ENCODE data around the gene HIVEP1. TPM values are rescaled to one million over a fixed set of nuclear protein-coding genes. Genes with fewer than 3 reads are reported as not detected.

The HIVEP1 gene
- total RNA-seq, 3 donors from 2014 or later (not counting 1 experiment from before 2014, with no cell fraction given) = 26.3 to 37.9 (median 28.4) TPM

DNA sequence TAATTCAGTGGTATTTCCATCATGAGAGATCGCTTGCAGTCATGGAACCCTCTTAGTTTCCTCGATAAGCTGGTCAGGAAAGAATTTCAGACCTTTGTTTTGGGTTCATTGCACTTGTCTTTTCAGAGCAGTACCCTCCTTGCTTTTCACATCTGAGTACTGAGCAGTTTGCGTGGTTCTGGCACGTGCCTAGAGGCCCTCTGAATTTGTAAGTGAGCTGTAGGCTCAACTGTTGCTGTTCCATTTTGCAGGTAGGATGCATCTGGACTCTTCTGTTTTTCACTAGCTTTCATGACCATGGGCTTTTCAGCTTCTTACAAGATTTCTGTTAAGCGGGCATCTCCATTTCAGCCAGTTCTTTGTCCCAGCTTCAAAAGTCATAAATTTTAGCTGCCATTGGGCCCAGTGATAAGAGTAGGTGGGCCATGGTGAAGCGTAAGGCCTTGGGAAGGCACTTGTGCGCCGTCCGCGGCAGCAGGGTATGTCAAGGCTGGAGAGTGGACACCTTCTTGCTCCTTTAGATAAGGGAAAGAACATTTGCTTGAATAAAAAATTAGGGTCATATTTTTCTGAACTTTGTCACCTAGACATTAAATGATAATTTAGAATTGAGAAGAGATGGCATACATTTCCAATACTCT is 35.8 kb downstream of the HIVEP1 start:
- H3K9me3 ChIP-seq (ENCODE audit: control insufficient read depth, insufficient read depth, low read length) = no peaks in the 10 kb centered on the region
- peak overlapping the region; percentile 30 for H3K27ac ChIP-seq (ENCODE audit: low read length)
- H3K4me3 ChIP-seq (ENCODE audit: low read length) = no peak overlapping the region
- H3K36me3 ChIP-seq (ENCODE audit: control insufficient read depth, insufficient read depth, low read length) = no peaks in the 10 kb centered on the region
- H3K4me3 Mint-ChIP-seq = no peak overlapping the region
- H3K27me3 ChIP-seq (ENCODE audit: control insufficient read depth, insufficient read depth, low read length) = no peaks in the 10 kb centered on the region
- no peak for DNase-seq
- no peaks in the 10 kb centered on the region for H3K27me3 Mint-ChIP-seq (ENCODE audit: low read depth in 2 of 2)
- TF ChIP-seq, protein P1, sequence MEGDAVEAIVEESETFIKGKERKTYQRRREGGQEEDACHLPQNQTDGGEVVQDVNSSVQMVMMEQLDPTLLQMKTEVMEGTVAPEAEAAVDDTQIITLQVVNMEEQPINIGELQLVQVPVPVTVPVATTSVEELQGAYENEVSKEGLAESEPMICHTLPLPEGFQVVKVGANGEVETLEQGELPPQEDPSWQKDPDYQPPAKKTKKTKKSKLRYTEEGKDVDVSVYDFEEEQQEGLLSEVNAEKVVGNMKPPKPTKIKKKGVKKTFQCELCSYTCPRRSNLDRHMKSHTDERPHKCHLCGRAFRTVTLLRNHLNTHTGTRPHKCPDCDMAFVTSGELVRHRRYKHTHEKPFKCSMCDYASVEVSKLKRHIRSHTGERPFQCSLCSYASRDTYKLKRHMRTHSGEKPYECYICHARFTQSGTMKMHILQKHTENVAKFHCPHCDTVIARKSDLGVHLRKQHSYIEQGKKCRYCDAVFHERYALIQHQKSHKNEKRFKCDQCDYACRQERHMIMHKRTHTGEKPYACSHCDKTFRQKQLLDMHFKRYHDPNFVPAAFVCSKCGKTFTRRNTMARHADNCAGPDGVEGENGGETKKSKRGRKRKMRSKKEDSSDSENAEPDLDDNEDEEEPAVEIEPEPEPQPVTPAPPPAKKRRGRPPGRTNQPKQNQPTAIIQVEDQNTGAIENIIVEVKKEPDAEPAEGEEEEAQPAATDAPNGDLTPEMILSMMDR (IDR thresholded peaks at IDR 0.05) = no peak
- 93% methylated on average over 10 of the region's 10 CpGs for WGBS (ENCODE audit: insufficient coverage)
- peaks cover 33 to 39% of the 10 kb centered on the region in 2 donors for H3K4me1 Mint-ChIP-seq
- H3K27ac Mint-ChIP-seq = peak overlapping the region in 1 of 2 donors; percentile 75
- no peaks in the 10 kb centered on the region for H3K9me3 Mint-ChIP-seq
- intact Hi-C loops (cut with micrococcal nuclease) = no loop called here
- H3K4me1 ChIP-seq (ENCODE audit: control insufficient read depth, insufficient read depth, low read length) = peaks cover 21% of the 10 kb centered on the region
- ATAC-seq = no peak
- H3K36me3 Mint-ChIP-seq = no peaks in the 10 kb centered on the region

DNA sequence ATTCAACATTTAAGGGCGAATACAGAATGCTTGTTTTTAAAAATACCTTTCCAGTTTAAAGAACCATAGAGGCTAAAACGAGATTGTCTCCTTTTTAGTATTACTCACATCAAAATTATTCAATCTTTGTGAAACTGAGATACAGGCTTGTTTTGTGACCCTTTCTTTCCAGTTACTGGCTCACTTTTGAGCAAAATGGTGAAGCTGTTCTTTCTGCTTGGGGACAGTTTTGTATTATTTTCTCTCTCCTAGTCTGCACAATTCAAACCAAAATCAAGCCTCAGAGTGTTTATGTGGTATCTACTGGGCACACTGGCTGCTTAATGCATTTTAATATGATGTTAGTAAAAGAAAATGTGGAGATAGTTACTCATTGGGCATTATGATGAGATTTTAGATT is 36.5 kb downstream of the HIVEP1 start:
- H3K36me3 ChIP-seq (ENCODE audit: control insufficient read depth, insufficient read depth, low read length) = no peaks in the 10 kb centered on the region
- peaks cover 23% of the 10 kb centered on the region for H3K4me1 ChIP-seq (ENCODE audit: control insufficient read depth, insufficient read depth, low read length)
- Mint-ChIP-seq H3K4me1 (peaks cover 33 to 40% of the 10 kb centered on the region in 2 donors), H3K27ac (peak overlapping the region in 1 of 2 donors; percentile 79), H3K27me3 (ENCODE audit: low read depth in 2 of 2) (no peaks in the 10 kb centered on the region), H3K36me3 (no peaks in the 10 kb centered on the region), H3K4me3 (no peak overlapping the region), H3K9me3 (no peaks in the 10 kb centered on the region)
- TF ChIP-seq, protein P1 (IDR thresholded peaks at IDR 0.05) = no peak
- no peaks in the 10 kb centered on the region for H3K9me3 ChIP-seq (ENCODE audit: control insufficient read depth, insufficient read depth, low read length)
- ATAC-seq (no peak), DNase-seq (no peak)
- 85% methylated on average over 2 of the region's 2 CpGs for WGBS (ENCODE audit: insufficient coverage)
- no peak overlapping the region for H3K4me3 ChIP-seq (ENCODE audit: low read length)
- H3K27me3 ChIP-seq (ENCODE audit: control insufficient read depth, insufficient read depth, low read length) = no peaks in the 10 kb centered on the region
- peak overlapping the region; percentile 52 for H3K27ac ChIP-seq (ENCODE audit: low read length)
- intact Hi-C loops (cut with micrococcal nuclease) = no loop called here

DNA sequence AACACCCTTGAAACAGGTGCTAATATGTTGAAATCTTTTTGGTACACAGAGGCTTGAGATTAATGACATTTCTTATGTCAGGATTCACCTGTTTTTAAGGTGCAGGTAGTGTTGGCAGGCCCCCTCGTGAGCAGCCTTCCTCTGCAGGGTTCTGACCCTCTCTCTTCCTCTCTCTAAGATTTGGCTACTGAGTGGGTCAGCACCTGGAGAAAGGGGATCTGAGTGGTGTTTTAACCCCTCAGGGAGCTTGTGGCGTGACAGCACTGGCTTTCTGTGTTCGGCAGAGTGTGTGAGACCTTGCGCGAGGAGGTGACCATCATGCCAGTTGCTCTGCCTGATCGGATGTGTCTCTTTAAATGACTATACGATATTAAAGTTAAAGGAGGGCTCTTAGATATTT is 37.1 kb downstream of the HIVEP1 start:
- H3K27me3 ChIP-seq (ENCODE audit: control insufficient read depth, insufficient read depth, low read length) = no peaks in the 10 kb centered on the region
- Mint-ChIP-seq H3K4me3 (no peak overlapping the region), H3K27me3 (ENCODE audit: low read depth in 2 of 2) (no peaks in the 10 kb centered on the region), H3K9me3 (no peaks in the 10 kb centered on the region), H3K4me1 (peaks cover 33 to 40% of the 10 kb centered on the region in 2 donors), H3K36me3 (no peaks in the 10 kb centered on the region), H3K27ac (peak overlapping the region; percentile 64 to 79)
- H3K4me1 ChIP-seq (ENCODE audit: control insufficient read depth, insufficient read depth, low read length) = peaks cover 23% of the 10 kb centered on the region
- intact Hi-C loops (cut with micrococcal nuclease) = no loop called here
- ATAC-seq (no peak), DNase-seq (no peak)
- H3K9me3 ChIP-seq (ENCODE audit: control insufficient read depth, insufficient read depth, low read length) = no peaks in the 10 kb centered on the region
- TF ChIP-seq, protein P1 (IDR thresholded peaks at IDR 0.05) = no peak
- no peaks in the 10 kb centered on the region for H3K36me3 ChIP-seq (ENCODE audit: control insufficient read depth, insufficient read depth, low read length)
- WGBS (ENCODE audit: insufficient coverage) = 92% methylated on average over 5 of the region's 7 CpGs
- no peak overlapping the region for H3K4me3 ChIP-seq (ENCODE audit: low read length)
- peak overlapping the region; percentile 52 for H3K27ac ChIP-seq (ENCODE audit: low read length)

Data from natural killer cell (primary cell).